NCI-H446 treated with DMSO at 0.1 percent for 48 hours (cell line): ENCODE measurements around the gene USE1.
A peak's percentile ranks its signal among the peaks of the same experiment; 100 is the strongest.
"Not testable (repeated sequence)": the region's sequence is repeated elsewhere in the genome, so short reads cannot be mapped to it uniquely, and the experiment has no call there.

ENCODE experiments used
- DNase-seq: peaks from one replicate; lab custom pipeline; 2025; lab: John Stamatoyannopoulos, UW

The USE1 gene

GRCh38 chr19:17215127-17215971, at the start of gene USE1:
USE1 (plus strand) TSS chr19:17215357; CDS start chr19:17215406, 49 bp downstream.
- peak; percentile 87 for DNase-seq

- no peak for DNase-seq
These were observed 49.4 kb upstream of the USE1 start for GRCh38 chr19:17165715-17166114.

GRCh38 chr19:17170538-17171297, 44.4 kb upstream of the USE1 start:
- DNase-seq: no peak

- no peak for DNase-seq
These were observed 43.3 kb upstream of the USE1 start for GRCh38 chr19:17171874-17172273.

GRCh38 chr19:17172624-17173345, 42.4 kb upstream of the USE1 start:
- no peak for DNase-seq

GRCh38 chr19:17178291-17178690, 36.9 kb upstream of the USE1 start:
- no peak for DNase-seq

- DNase-seq: no peak
These were observed 34.0 kb upstream of the USE1 start for GRCh38 chr19:17180997-17181702.

- no peak for DNase-seq
These were observed 31.8 kb upstream of the USE1 start for GRCh38 chr19:17183271-17183761.

- DNase-seq: no peak
These were observed 31.3 kb upstream of the USE1 start for GRCh38 chr19:17183858-17184321.

- DNase-seq: no peak
These were observed 30.8 kb upstream of the USE1 start for GRCh38 chr19:17184371-17184841.

GRCh38 chr19:17185590-17185989, 29.6 kb upstream of the USE1 start:
- no peak for DNase-seq

GRCh38 chr19:17191736-17192135, 23.4 kb upstream of the USE1 start:
- DNase-seq: not testable (repeated sequence)

- DNase-seq: no peak
These were observed 22.4 kb upstream of the USE1 start for GRCh38 chr19:17192751-17193150.

GRCh38 chr19:17194608-17195007, 20.5 kb upstream of the USE1 start:
- no peak for DNase-seq

- DNase-seq: no peak
These were observed 20.1 kb upstream of the USE1 start for GRCh38 chr19:17195106-17195505.

GRCh38 chr19:17196610-17197009, 18.5 kb upstream of the USE1 start:
- no peak for DNase-seq

GRCh38 chr19:17197666-17198065, 17.5 kb upstream of the USE1 start:
- no peak for DNase-seq

- DNase-seq: no peak
These were observed 14.6 kb upstream of the USE1 start for GRCh38 chr19:17200408-17201079.

- no peak for DNase-seq
These were observed 12.9 kb upstream of the USE1 start for GRCh38 chr19:17202249-17202648.

- DNase-seq: no peak
These were observed 12.4 kb upstream of the USE1 start for GRCh38 chr19:17202713-17203112.
